ENCODE measurements around the gene SND1.
"Not testable (repeated sequence)": the region's sequence is repeated elsewhere in the genome, so short reads cannot be mapped to it uniquely, and the experiment has no call there.

SND1 gene

DNA sequence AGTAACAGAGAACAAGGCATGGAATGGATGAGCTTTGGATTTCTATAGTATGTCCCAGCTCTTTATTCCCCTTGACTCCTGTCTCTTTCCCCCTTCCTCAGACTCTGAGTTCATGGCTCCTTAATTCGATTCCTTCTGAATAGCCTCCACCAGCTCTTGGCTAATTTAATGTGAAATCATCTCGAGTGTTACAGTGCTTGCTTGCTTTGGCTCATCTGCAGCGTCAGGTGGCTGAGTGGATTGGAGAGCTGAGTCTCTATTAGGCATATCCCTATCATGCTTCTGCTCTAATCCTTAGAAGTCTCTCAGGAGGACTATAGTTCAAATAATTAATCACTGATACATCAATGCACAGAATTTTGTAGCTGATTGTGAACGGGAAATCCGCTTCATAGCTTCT, 244.7 kb downstream of the SND1 start:
- DNase-seq: no peak

DNA sequence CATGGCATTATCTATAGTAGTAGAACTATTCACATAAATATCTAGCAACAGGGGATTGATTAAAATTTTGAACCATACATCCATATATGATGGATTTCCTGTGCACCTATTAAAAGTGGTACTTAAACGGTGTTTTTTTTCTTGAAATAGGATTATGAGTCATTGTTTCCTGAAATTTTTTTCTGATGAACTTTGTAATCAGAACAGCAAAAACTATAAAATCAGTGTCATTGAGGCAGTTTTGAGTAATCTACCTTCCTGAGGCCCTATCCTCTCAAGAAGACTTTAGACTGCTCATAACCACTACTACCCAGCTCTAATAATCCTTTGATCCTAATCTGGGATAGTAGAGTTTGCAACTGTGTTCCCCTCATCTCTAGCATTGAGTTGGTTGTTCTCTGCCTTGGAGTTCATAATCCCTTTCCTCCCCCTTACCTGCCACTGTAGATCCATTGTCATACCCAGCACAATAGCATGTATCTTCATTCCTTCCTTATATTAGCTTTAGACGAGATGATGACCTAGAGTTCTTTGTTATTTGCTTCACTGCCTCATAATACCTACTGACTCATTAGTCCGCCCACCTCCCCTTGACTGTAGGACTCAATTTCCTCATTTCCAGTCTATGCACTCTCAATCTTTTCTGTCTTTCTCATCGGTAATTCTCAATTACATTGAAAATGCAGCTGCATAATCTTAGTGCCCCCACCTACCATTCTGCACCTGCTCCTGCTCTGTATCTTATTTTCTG, 245.9 kb downstream of the SND1 start:
- DNase-seq: no peak

DNA sequence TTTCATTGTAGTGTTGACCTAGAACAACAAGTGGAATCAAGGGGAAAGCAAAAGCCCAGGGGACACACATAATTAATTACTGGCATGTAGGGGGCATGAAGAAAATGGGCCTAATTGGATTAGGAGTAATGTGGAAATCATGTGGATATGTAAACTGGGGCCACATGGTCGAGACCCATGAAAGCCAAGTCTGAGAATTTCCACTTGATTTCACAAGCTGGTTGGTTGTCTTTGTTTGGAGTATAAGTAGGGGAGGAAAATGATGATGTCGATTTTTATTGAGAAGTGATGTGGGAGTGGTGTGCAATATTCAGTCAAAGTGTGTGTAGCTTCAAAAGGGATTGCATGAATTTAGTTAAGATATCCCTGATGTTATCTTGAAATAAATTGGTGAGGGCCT, 247.4 kb downstream of the SND1 start:
- no peak for DNase-seq

DNA sequence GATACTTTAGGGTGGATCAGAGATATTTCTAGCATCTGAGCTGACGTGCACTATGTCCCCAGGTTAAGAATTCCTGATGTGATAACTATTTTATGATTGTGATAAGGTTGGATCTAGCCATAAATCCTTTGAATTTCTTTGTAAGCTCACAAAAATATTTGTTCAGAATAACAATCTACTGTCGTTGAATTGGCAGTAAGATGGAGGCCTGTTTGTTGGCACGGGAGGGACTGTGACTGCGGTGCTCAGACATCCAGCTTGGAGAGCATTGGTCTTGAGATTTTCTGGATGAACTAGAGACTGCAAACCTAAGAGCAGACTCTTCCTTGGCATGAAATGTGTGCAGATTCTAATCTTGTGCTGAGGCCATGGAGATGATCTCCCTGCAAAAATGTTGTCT, 248.1 kb downstream of the SND1 start:
- no peak for DNase-seq

DNA sequence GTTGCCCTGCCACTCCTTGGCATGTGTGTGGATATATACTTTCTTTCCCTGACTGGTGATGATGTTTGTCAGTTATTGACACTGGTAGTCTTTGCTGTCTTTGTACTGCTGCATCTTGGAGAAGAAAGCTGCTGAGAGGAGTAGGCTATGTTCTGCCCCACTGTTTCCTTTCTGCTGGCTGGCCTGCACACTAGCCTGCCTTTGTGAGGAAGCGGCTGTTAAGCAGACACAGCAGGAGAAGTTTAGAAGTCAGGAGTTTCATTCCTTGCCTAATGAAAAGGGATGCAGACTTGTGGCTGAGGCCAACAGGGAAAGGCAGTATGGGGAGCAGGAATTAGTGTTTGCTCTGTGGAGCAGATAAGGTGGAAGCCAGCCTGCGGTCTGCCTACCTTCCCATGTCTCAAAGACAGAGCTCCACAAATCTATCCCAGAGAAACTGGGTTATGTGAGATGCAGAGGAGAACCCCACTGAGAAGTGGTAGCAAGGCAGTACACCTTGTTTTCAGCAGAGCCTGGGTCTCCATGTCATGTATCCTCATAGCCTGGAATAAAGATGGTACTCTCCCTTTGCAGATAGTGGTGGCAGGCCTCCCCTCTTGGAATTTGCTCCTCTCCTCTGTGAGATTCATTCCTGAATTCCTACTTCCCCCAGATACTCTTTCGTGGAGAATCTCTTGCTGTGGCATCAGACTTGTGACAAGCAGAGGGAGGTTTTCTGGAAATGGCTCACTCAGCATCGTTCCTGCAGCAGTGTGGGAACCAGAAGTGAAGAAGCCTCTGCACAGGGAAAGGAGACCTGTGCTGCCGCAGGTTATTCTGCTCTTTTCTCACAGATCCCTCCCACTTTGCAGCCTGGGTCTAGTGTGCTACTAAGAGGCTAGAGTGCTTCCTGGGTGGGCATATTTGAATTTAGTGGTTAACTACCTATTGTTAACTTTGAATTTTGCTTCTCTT, 249.0 kb downstream of the SND1 start:
- no peak for DNase-seq

DNA sequence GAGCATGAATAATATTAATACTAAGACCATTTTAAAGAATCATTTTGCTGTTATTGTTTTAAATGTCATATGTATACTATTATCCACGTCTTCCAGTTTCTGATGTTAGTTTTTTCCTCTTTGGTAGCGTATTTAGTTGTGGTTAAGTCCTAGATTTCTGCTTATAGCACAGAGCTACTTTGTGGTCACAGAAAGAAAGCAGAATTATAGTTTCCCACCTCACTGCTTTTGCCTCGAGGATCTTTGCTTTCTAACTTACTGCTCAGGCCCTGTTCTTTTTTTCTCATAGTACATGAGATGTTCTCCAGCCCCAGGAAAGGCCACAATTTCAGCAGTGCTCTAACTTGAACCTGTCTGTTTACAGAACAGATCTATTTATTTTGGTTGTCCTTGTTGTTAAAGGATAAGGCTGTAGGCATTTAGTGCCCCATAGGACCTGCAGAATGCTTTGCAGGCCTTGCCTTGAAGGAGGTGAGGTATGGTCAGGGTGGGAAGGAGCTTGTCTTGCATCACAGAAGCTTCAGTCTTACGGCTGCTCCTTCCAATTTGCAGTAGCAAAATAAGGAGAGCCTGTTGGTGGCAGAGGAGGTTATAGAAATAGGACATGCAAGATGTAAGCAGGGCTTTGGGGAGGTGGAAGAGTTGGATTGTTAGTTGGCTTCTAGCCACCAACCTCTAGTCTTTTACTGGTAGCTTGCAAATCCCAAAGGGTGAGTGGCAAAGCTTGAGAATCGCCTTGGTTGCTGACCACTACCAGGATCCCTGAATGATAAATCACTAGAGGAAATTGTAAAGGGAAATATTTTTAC, 250.1 kb downstream of the SND1 start:
- DNase-seq: no peak

DNA sequence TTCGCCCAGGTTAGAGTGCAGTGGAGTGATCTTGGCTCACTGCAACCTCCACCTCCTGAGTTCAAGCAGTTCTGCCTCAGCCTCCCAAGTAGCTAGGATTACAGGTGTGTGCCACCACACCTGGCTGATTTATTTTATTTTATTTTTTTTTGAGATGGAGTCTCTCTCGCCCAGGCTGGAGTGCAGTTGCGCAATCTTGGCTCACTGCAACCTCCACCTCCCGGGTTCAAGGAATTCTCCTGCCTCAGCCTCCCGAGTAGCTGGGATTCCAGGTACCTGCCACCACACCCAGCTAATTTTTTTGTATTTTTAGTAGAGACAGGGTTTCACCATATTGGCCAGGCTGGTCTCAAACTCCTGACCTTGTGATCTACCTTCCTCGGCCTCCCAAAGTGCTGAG, 250.8 kb downstream of the SND1 start:
- DNase-seq: not testable (repeated sequence)

DNA sequence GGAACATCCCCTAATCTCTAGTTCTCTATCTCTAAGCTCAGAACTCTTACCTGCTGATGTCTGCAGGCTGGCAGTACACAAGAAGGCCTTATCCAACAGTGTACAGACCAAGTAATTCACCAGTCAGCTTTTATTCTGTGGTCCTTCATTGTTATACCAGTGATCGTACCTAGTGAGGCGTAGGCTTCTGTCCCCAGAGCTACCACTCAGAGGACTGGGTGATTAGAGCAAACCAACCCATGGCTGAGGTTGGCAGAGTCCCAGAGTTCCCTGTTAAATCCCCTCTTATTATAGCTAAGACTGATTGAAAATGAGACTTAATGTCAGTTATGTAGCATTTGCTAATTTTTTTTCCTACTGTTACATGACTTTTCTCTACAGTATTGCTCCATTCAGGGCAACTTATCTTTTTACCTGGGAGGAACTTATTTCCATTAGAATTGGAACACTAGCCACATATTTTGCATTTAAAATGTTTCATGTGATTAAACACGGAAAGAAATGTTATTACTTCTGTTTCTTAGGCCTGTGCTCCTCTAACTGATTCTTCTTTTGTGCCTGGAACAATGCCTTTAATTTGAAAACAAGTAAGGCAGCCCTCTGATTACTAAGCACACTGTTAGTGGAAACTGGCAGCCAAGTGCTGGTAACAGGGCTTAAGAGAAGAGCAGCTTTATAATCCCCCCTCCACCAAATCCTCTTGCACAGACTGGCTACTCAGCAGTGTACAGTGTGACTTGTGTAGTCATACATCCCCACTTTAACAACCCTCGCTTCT, 252.1 kb downstream of the SND1 start:
- DNase-seq: no peak

DNA sequence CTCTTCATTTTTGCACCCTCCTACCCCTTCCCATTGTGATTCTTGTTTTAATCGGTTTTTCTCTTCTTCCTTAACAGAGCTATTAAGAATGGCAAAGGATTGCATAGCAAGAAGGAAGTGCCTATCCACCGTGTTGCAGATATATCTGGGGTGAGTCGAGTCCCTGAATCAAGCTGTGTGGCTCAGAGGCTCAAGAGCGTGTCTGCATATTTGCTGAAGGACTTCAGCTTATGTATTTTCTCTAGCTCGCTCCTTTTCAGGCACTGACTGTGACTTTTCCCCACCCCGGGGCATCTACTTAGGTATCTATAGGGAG, 252.6 kb downstream of the SND1 start:
- DNase-seq: no peak

DNA sequence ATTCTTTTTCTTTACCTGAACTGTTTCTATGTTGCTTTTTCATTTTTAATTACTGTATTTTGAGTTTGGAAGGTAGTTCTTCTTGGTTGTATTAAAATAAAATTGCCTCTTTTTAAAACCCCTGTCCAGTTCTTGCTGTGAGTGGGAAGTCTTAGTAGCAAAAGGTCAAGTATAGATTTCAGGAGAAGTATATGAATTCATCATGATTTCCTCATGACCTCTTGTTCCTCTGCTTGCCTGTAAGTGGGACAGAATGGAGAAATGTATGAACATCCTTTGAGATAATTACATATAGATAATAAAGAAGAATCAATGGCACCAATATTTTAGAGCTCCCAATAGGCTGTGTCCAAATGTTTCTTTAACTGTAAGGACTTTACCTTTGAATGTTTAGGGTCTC, 253.0 kb downstream of the SND1 start:
- no peak for DNase-seq

DNA sequence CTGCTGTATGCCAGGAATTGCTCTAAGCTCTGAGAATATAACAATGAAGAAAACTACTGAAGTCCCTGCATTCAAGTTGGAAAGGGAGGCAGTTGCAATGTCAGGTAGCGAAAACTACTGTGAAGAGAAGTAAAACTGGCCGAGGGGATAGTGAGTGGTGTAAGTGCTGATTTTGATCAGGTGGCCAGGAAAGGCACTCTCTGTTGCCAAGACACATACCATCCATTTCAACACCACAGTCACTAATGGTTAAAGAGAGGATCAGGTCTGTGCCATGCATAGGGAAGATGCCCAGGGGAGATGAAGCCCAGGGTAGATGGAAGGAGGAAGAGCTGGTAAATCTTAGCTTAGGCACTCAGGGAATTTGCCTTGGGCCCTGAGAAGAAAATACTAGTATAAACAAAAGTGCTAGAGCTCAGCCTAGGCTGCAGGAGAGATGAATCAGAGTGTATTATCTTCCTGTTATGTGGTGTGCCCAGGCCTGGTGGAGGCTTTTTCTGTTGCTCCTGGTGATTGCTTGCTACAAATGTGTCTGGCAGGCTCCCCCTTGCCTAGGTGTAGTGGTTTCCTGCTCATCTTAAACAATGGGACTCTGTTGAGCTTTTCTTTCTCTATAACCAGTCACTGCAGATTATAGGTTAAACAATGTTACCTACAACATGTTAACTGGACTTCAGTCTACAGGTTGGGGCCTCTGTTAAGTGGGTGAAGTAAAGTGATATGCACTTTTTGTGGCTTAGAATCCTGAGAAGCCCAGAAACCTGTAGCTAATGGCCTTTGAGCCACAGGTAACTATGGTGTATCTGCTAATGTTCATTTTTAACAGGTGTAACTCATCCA, 253.7 kb downstream of the SND1 start:
- DNase-seq: no peak

DNA sequence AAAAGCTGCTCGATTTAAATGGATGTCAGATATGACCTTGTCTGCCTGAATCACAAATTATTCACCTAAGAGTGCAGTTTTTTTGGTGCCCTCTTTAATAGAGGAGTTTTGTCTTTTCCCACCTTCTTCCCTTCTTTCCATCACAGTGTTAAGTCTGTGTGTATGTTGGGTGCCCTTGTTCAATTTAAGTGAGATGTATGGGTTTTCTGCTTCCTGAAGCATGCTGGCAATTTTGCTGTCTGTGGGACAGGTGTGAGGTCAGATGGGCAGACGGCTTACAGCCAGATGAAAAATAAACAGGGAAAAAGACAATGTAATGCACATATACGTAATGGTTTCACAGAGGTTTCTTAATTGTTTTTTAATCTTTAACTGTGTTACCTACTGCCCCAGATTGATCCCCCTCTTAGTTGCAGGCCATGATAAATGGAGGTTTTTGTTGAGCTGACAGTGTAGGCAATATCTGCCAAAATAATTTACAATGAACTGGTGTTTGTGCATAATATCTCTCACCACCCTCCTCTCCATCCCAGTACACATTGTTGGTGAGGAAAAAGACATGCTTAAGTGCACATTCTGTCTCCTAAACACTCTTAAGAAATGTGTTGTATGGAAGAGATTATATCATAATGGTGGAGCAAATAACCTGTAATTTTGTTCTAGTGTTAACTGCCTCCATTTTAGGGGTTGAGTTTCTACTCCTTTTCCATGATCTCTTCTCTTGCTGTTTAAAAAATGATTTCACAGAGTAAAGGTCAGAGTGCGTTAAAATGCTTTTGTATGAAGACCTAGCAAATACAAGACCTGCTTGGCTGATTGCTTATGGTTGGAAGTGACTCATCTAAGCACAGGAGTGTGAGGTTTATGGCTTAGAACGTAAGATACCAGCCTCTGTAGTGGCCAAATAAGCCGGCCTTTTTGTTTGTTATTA, 255.4 kb downstream of the SND1 start:
- DNase-seq: no peak

DNA sequence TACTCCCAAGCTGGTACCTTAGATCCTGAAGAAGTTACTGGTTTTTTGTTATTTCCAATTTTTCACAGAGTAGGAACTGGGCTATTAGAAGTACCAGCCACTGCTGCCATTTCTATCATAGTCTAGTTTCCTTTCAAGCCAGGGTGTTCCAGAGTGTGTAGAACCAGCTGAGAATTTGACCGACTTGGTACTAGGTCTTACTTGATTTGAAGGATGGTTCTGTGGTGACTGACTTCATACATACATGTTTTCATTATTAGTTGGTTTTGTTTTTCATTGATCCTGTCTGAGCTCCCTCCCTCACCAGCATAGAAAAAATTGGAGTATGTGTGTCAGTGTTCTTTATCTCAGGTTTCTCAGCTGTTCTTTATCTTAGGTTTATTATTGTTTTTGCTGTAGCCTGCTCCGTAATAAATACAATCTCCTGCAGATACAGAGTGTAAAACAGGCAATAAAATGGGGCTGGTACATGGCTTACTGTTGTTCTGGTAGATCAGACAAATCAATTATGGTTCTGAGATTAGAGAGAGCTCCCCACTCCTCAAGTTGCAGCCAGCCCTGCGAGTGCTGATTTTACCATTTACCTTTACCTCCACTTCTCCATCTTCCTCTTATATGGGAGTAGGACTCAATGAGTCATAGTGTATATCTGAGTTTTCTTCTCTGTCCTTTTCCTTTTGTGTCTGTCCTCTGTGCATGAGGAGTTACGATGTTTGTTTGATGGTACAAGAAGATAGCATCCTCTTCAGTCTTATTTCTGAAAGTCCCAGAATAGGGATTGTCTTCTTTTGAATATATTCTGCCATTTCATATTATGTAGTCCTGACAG, 256.6 kb downstream of the SND1 start:
- no peak for DNase-seq

DNA sequence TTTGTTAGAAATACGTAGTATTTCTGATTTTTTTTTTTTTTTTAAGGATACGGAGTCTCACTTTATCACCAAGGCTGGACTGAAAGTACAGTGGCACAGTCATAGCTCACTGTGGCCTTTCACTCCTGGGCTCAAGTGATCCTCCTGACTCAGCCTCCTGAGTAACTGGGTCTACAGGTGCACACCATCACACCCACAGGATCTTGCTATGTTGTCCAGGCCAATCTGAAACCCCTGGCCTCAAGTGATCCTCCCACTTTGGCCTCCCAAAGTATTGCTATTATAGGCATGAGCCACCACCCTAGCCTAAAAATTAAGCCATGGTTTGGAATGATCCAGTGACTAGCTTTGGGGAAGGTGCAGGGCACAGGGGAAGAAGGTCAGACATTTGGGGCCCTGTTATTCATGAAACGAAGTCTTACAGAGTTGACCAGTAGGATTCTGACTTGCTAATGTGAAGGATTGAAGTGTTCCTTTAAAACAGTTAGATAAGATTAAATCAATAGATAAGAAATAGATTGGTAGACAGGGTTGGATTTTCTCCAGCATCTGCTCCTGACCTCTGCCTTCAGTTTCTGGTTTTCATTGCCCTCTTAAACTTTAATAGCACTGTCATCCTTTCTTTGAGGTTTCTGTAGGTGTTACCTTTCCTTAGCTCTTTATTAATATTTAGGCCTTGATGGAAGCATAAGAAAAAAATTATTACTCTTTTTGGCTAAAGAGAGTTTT, 257.6 kb downstream of the SND1 start:
- no peak for DNase-seq

DNA sequence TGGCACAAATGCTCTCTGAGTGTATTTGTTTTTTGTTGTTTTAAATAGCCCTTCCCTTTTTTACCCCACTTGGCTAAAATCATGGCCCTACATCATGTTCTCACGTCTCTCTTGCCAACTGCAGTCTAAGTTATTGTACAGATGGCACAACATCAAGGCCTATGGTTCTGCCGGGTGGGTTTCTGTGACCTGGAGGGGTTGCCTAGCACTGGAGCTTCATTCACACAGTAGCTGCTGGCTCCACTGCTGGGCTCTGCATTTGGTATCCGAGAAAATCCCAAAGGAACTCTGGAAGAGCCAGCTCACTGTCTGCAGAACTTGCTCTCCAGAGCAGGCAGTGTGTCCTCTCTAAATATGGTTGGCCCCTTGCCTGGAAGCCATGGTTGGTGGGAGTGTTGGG, 258.7 kb downstream of the SND1 start:
- DNase-seq: no peak

DNA sequence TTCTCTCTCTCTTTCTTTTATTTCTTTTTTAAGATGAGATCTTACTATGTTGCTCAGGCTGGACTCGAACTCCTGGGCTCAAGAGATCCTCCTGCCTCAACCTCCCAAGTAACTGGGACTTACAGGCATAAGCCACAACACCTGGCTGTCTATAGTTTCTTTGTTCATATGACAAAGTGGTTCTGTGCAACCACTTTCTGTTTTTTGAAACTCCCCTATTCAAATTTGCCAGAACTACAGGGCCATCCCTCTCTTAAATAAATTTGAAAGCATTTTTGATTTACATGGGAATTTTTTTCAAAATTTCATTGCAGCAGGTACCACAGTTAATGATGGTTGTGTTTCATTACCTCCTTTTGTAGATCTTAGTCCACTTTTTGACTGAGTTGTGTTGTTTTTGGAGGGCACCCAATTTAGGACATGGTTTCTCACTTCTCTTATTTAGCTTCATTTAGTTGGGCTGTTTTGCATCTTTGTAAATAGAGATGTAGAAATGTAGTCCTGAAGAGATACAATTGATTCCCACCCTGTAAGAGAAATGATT, 260.0 kb downstream of the SND1 start:
- no peak for DNase-seq

DNA sequence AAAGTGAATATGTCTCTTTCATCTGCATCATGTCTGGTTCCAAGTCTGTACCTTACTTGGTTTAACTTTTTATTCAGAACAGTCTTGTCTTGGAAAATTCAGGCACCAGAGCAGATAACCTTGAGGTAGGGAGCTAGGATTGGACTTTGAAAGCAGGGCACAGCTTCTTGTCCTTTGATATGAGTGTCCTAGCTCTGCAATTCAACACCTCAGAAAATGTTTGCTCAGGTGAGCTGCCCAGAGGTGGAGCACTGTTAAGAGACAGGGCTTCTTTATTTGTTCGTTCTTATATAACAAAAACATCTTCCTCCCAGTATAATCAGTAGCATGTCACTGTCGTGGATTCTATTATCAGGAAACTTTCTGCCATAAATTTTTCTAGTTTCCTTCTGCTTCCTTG, 260.9 kb downstream of the SND1 start:
- no peak for DNase-seq

DNA sequence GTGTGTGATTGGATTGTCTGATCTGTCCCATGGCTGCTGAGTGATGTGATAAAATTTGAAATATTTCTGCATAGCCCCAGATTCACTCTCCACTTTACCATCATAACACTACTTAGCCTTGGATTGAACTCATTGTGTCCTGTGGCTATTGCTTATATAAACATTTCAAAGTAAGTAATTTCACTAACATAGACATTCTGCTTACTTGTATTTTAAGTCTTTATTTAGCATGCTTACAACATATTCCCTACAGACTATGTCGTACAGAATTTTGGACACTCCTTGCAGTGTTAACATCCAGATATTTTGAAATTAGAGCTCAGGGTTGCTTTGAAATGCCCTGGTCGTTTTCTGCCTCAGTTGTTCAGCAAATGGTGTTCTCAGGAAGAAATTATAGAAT, 261.7 kb downstream of the SND1 start:
- DNase-seq: no peak

DNA sequence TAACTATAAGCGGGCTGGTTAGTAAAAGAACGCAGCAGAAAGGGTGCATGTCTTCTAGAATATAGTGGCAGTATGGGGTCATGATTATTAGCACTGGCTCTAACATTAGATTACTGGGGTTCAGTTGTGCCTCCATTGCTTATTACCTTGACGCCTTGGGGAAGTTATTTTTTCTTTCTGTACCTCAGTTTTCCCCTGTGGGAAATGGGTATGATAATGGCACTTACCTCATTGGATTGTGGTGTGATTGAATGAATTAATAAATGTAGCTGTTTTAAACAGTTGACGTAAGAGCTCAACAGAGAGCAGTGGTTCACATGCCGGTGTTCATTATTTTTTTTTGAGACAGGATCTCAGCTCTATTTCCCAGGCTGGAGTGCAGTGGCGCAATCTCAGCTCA, 262.7 kb downstream of the SND1 start:
- no peak for DNase-seq

Data from CD4-positive, alpha-beta T cell treated with Interleukin-21 for 1 hour (primary cell).